GM19455 (cell line): ENCODE results near the gene PAPOLB.

Experiments used
- ATAC-seq: cut with Tn5 transposase; IDR thresholded peaks from one replicate; pipeline ENCODE4 v1.9.1; 2021; ENCODE audit not compliant: unreplicated experiment

PAPOLB gene

GRCh38 chr7:4825081-4825480 lies 36.7 kb downstream of the PAPOLB start:
- no peak for ATAC-seq

DNA sequence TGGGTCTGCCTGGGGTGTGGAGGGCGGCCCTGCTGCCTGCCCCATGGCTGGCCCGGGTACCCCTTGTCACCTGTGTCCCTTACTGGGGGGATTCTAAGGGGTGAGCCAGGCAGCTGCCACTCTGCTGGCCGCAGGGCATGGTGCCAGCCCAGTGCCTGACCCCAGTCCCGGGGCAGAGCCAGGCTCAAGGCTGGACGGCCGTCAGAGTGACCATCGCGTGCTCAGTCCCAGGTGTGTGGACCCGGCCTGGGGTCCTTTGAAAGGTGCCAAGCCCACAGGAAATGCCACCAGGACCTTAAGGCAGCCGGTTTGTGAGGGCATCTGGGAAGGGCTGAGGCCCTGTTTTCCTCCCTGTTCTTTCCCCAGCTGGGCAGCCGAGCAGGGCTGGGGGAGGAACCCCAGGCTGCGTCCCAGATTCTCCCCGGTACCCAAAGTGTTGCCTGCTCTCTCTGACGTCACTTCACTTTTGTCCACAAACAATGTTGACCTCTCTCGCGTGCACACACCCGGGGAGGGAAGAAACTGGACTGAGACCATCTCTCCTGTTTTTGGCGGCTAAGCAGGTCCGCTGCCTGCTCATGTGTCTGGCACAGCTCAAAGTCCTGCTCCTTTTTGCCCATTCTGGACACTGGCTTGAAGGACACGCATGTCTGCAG lies 37.6 kb downstream of the PAPOLB start:
- ATAC-seq: no peak

- ATAC-seq: no peak
Observed at GRCh38 chr7:4823441-4824119, 38.2 kb downstream of the PAPOLB start.

GRCh38 chr7:4822677-4823076 lies 39.2 kb downstream of the PAPOLB start:
- ATAC-seq: no peak

DNA sequence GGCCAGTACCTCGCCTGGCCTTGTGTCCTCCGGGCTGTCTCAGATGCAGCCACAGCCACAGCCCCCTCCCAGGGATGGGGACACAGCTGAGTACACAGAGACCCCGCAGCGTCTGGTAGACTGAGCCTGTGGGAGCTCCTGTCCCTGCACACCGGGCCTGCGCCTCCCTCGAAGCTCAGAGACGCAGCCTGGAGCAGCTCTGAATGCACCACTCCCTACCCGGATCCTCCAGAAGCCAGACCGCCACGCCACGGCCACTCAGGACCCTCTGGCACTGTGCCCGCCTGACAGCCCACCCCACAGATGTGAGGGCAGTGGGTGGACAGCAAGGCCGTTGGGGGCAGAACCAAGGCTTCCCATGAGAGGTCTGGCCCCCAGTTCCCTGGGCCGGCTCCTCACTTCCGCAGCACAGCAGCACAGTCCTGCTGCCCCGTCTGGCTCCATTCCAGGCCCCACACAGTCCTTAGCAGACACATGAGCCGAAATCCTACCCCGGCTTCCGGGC lies 40.8 kb downstream of the PAPOLB start:
- no peak for ATAC-seq

DNA sequence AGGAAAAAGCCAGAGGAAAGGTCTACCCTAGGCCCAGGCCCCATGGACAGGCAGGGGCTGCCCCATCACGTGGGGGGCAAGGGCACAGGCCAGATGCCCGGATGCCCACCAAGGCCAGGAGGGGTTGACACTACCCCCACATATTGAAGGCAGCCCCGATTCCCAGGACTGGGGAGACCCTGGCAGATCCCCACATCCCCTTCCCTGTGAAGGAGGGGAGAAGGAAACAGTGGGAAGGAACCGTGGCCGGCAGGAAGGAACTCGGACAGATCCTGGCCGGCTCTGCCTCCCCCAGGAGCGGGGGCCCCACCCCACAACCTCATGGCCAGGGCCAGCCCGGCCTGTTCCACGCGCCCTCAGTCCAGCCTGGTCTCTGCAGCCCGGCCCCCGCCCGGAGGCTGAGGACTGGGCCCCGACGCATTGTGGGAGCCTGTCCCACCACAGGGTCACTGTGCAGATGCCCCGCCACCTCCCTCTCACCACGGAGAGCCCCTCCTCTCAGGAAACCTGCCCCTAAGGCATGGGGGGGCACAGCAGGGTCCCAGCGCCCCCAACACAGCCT lies 41.3 kb downstream of the PAPOLB start:
- ATAC-seq: no peak

GRCh38 chr7:4819560-4820404 lies 42.0 kb downstream of the PAPOLB start:
- ATAC-seq: no peak

DNA sequence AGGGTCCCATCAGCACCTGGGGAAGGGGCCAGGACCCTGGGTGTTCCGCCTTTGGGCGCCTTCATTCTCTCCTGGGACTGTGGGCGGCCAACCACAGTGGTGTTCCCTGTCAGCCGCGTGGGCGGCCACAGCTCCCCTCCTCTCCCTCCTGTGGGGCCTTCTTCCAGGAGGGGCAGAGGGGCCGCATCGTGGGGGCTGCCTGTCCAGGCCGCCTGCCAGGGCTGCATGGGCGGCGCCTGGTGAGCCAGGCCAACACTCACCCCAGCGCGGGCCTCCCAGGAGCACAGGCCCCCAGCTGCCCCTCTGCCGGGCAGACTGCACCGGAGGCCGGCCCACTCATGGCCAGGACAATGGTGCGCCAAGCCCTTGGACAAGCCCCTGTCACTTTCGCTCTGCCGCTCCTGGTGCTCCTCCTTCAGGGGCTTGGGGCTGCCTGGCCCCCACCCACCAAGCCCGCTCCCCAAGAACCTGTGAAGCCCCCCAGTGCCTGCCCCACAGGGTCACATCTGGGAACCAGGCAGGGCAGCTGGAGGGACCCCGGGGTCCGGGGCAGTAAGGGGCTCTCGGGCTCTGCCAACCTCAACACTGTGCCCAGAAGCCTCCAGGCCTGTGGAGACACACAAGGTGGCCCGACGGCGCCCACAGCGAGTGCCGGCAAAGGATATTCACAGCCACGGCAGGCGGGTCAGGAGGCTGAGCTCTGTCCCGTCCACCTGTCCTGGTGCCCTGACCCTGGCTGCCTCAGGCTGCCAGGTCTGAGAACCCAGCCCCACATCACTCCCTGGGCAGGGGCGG lies 43.6 kb downstream of the PAPOLB start:
- no peak for ATAC-seq

GRCh38 chr7:4817178-4817901 lies 44.5 kb downstream of the PAPOLB start:
- no peak for ATAC-seq

DNA sequence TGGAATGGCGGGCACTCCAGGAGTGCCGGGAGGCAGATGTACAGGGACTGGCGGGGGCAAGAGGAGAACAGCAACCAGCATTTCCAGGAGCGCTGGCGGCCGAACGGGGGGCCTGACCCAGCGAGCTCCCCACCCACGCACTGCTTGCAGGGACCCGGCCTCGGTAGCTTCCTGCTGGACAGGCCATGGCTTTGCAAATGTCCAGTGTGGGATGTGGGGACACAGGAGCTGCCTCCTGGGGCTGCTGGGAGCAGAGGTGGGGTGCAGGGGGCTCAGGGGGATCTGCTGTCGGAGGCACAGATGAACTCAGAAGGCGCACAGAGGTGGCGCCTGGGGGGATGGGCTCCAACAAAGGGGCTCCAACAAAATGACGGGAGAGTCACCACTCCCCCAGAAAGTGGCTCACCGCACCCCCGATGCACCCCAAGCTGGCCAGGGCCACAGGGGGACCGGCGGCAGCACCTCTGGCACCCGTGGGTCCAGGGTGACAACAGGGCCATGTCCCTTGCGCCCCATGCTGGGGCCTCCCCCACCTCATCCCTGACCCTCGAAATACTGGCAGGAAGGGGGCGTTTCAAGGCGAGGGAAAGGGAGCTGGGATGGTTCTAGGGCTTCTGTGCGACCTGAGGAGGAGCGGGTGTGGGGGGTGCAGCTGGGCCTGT lies 45.3 kb downstream of the PAPOLB start:
- no peak for ATAC-seq

DNA sequence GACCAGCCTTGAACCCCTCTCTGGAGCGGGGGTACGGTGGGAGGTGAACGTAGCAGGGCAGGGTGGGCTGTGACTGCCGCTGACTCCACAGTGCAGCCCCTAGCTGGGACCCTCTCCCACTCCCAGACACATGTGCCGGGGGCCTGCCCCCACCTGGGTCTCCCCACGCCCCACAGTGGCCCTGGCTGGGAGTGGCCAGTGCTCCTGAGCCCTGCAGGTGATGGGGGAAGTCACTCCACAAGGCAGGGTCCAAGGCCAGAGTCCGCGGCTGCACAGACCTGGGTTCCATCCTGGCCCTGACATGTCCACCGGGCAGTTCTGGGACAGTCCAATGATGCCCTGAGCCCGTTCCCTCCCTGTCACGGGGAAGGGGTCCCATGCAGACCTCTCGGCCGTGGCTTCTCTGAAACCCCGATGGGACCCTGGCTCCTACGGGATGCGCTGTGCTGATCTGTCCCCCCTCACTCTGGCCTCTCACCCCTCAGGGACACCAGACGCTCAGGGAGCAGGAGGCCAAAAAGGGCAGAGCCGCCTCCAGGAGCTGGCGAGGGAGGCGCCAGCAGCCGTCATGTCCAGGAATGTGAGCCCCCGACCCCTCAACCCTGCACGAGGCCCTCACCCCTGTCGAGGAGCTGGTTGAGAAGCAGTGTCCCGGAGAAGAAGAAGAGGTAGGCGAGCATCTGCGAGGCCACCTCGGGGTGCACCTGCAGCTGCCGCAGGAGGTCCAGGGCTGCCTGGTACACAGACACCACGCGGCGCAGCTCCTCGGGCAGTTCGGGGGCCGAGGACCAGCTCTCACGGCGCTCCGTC lies 46.0 kb downstream of the PAPOLB start:
- ATAC-seq: no peak

- ATAC-seq: no peak
Observed at GRCh38 chr7:4815121-4815520, 46.7 kb downstream of the PAPOLB start.

- ATAC-seq: no peak
Observed at GRCh38 chr7:4814433-4814832, 47.4 kb downstream of the PAPOLB start.

GRCh38 chr7:4809666-4810065 lies 52.2 kb downstream of the PAPOLB start:
- no peak for ATAC-seq

GRCh38 chr7:4809091-4809591 lies 52.7 kb downstream of the PAPOLB start:
- ATAC-seq: no peak

DNA sequence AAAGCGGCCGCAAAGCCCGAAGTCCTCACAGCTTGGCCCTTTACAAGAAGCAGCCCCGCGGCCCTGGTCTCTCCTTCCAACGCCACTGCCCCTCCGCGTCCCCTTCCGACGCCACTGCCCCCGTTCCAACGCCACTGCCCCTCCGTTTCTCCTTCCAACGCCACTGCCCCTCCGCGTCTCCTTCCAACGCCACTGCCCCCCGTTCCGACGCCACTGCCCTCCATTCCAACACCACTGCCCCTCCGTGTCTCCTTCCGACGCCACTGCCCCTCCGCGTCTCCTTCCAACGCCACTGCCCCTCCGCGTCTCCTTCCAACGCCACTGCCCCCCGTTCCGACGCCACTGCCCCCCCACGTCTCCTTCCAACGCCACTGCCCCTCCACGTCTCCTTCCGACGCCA lies 53.3 kb downstream of the PAPOLB start:
- no peak for ATAC-seq

DNA sequence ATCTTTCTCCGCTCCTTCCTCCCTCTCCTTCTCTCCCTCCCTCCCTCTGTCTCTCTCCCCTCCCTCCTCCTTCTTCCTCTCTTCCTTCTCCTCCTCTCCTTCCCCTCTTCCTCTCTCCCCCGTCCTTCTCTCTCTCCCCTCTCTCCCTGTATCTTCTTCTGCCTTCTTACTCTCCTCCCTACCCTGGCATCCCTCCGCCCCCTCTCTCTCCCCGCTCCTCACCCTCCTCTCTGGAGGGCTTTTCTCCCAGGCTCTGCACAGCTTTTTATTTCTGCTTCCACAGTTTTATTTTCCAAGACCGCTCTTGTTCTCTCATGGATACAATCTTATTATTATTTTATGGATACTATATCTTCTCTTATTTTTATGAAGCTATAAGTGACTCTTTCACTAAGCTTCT lies 53.8 kb downstream of the PAPOLB start:
- no peak for ATAC-seq
